Measurements from ENCODE around the gene EIF1B.

- TF ChIP-seq POLR2A (IDR thresholded peaks at IDR 0.05) (no peak), EP300 (IDR thresholded peaks at IDR 0.05; ENCODE audit: low read depth) (no peak), POLR2AphosphoS5 (IDR thresholded peaks at IDR 0.05) (no peak)
- TF ChIP-seq, protein P1, sequence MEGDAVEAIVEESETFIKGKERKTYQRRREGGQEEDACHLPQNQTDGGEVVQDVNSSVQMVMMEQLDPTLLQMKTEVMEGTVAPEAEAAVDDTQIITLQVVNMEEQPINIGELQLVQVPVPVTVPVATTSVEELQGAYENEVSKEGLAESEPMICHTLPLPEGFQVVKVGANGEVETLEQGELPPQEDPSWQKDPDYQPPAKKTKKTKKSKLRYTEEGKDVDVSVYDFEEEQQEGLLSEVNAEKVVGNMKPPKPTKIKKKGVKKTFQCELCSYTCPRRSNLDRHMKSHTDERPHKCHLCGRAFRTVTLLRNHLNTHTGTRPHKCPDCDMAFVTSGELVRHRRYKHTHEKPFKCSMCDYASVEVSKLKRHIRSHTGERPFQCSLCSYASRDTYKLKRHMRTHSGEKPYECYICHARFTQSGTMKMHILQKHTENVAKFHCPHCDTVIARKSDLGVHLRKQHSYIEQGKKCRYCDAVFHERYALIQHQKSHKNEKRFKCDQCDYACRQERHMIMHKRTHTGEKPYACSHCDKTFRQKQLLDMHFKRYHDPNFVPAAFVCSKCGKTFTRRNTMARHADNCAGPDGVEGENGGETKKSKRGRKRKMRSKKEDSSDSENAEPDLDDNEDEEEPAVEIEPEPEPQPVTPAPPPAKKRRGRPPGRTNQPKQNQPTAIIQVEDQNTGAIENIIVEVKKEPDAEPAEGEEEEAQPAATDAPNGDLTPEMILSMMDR (IDR thresholded peaks at IDR 0.05) = no peak
These were observed 41.0 kb downstream of the EIF1B start for GRCh38 chr3:40350529-40350928.

Data from transverse colon (tissue), 4 donors.